Right atrium auricular region (tissue), 2 donors: Measurements from ENCODE around the gene TNNC1. TPM values are rescaled to one million over a fixed set of nuclear protein-coding genes. Genes with fewer than 3 reads are reported as not detected.

Experiments
- DNase-seq: peaks from one replicate; pipeline ENCODE4 v3.0.0-alpha.2; 2019; ENCODE audit warnings: low spot score
- H3K27ac ChIP-seq, 2 donors: fragments of 200-600 bp; sonication (generic); 1 replicate in 1 of 2; 2 replicates in 1 of 2; pipeline ENCODE4 v1.5.1; 2016 to 2019
- H3K27me3 ChIP-seq, 2 donors: fragments of 200-600 bp; sonication (generic); one replicate each; pipeline versions ENCODE4 v1.5.1 to v1.6.0; 2017 to 2019
- H3K36me3 ChIP-seq: fragments of 200-600 bp; sonication (generic); one replicate; pipeline ENCODE4 v1.5.1; 2016
- H3K4me1 ChIP-seq, 2 donors: fragments of 200-600 bp; sonication (generic); one replicate each; pipeline versions ENCODE4 v1.5.1 to v1.6.0; 2017 to 2019
- H3K4me3 ChIP-seq, 2 donors: fragments of 200-600 bp; sonication (generic); 1 replicate in 1 of 2; 2 replicates in 1 of 2; pipeline ENCODE4 v1.5.1; 2017 to 2019; ENCODE audit warnings: mild to moderate bottlenecking in 1 of 2, moderate library complexity in 1 of 2
- H3K9me3 ChIP-seq, 2 donors: fragments of 200-600 bp; sonication (generic); one replicate each; pipeline ENCODE4 v1.5.1; 2019
- total RNA-seq, 2 donors: library from RNA; depleted of rRNA; stranded (reverse); fragments of >200 nt; gene quantifications; one replicate each; pipeline ENCODE4 v1.1.0, GENCODE V29; 2016
- TF ChIP-seq, protein P1 (sequence below), 2 donors: fragments of 200-600 bp; sonication (generic); IDR thresholded peaks; one replicate each; pipeline ENCODE4 v1.5.1; 2019; ENCODE audit warnings: antibody characterized with exemption in 2 of 2

The TNNC1 gene
- total RNA-seq, 2 donors from 2014 or later, result 4,697 to 8,249 TPM

GRCh38 chr3:52480768-52481715 is 27.2 kb upstream of the TNNC1 start:
- Histone ChIP-seq H3K4me3 (no peak overlapping the region), H3K27ac (no peak overlapping the region), H3K4me1 (peaks cover 0 to 33% of the 10 kb centered on the region in 2 donors), H3K27me3 (no peaks in the 10 kb centered on the region), H3K9me3 (no peaks in the 10 kb centered on the region), H3K36me3 (peaks cover 77% of the 10 kb centered on the region)
- TF ChIP-seq, protein P1, sequence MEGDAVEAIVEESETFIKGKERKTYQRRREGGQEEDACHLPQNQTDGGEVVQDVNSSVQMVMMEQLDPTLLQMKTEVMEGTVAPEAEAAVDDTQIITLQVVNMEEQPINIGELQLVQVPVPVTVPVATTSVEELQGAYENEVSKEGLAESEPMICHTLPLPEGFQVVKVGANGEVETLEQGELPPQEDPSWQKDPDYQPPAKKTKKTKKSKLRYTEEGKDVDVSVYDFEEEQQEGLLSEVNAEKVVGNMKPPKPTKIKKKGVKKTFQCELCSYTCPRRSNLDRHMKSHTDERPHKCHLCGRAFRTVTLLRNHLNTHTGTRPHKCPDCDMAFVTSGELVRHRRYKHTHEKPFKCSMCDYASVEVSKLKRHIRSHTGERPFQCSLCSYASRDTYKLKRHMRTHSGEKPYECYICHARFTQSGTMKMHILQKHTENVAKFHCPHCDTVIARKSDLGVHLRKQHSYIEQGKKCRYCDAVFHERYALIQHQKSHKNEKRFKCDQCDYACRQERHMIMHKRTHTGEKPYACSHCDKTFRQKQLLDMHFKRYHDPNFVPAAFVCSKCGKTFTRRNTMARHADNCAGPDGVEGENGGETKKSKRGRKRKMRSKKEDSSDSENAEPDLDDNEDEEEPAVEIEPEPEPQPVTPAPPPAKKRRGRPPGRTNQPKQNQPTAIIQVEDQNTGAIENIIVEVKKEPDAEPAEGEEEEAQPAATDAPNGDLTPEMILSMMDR (IDR thresholded peaks at IDR 0.05), result no peak
- DNase-seq, result no peak

- no peak for DNase-seq
- H3K36me3 ChIP-seq, result peaks cover 81% of the 10 kb centered on the region
- TF ChIP-seq, protein P1 (IDR thresholded peaks at IDR 0.05), result no peak
- H3K4me1 ChIP-seq, result peaks cover 0 to 27% of the 10 kb centered on the region in 2 donors
- no peak overlapping the region for H3K4me3 ChIP-seq
- H3K27me3 ChIP-seq, result no peaks in the 10 kb centered on the region
- H3K9me3 ChIP-seq, result no peaks in the 10 kb centered on the region
- H3K27ac ChIP-seq, result no peak overlapping the region
Measured at GRCh38 chr3:52479877-52480575, 26.2 kb upstream of the TNNC1 start.

DNA sequence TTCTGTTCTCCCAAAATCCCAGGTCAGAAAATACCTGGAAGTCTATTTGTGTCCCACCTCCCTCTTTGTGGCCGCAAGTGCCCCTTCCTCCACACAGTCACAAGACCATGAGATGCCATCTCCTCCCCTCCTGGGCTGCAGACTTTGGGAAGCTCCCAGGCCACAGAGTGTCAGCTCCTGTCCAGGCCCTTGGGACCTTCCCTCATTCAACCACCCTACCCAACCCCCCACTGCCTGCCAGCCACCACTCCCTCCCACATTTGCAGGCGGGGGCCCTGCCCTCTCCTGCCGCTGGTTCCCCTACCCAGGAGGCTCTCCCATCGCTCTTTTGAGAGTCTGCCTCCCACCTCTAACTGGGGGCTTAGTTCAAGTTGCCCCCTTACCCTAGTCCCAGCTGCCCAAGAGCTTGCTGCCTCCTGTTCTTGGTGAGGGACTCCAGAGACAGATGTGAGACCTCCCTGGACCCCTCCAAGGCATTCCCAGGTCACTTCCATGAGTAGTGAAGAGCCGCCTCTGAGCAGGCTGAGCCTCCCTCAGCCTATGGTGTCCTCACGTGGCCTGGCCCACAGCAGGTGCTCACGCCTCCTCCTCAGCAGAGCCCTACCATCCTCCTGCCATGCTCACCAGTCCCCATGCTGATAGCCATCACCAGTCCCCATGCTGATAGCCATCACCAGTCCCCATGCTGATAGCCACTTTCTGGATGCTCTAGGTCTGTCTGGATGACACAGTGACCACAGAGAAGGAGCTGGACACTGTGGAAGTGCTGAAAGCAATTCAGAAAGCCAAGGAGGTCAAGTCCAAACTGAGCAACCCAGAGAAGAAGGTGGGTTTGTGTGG is 25.4 kb upstream of the TNNC1 start:
- H3K27me3 ChIP-seq, result no peaks in the 10 kb centered on the region
- no peak for DNase-seq
- no peak overlapping the region for H3K4me3 ChIP-seq
- no peaks in the 10 kb centered on the region for H3K9me3 ChIP-seq
- H3K36me3 ChIP-seq, result peaks cover 87% of the 10 kb centered on the region
- no peak overlapping the region for H3K27ac ChIP-seq
- TF ChIP-seq, protein P1 (IDR thresholded peaks at IDR 0.05), result no peak
- H3K4me1 ChIP-seq, result peaks cover 0 to 20% of the 10 kb centered on the region in 2 donors

DNA sequence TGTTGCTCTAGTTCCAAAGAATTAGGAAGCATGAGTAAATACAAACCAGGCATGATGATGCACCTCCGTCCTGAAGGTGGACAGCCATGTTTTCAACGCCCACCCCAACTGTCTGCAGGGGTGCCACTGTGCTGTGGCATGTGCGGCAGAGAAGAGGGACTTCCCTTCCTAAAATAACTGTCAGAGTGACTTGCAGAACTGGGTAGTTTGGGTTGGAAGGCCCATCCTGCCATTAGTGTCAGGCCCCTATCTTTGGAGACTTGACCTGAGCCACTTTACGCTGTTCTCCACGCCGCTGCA is 23.9 kb upstream of the TNNC1 start:
- DNase-seq, result no peak
- Histone ChIP-seq H3K27ac (no peak overlapping the region), H3K4me3 (no peak overlapping the region), H3K4me1 (peaks cover 0 to 7% of the 10 kb centered on the region in 2 donors), H3K27me3 (no peaks in the 10 kb centered on the region), H3K36me3 (peaks cover 97% of the 10 kb centered on the region), H3K9me3 (no peaks in the 10 kb centered on the region)
- TF ChIP-seq, protein P1 (IDR thresholded peaks at IDR 0.05), result no peak

GRCh38 chr3:52477076-52477795 is 23.4 kb upstream of the TNNC1 start:
- Histone ChIP-seq H3K36me3 (peaks cover 97% of the 10 kb centered on the region), H3K4me1 (peaks cover 0 to 9% of the 10 kb centered on the region in 2 donors), H3K9me3 (no peaks in the 10 kb centered on the region), H3K27me3 (no peaks in the 10 kb centered on the region), H3K27ac (no peak overlapping the region), H3K4me3 (no peak overlapping the region)
- TF ChIP-seq, protein P1 (IDR thresholded peaks at IDR 0.05), result no peak
- DNase-seq, result no peak
